Subcutaneous abdominal adipose tissue (tissue), 5 donors: ENCODE measurements around the gene SPATS2.

Experiments
- H3K27ac ChIP-seq: one replicate; pipeline ENCODE4 v1.7.0; 2013; ENCODE audit warnings: low read depth, mild to moderate bottlenecking, inconsistent platforms, low read length, moderate library complexity
- H3K27me3 ChIP-seq, 5 donors: one replicate each; pipeline ENCODE4 v1.7.0; 2013; ENCODE audit warnings: low read length in 5 of 5, inconsistent platforms in 1 of 5; ENCODE audit not compliant: control insufficient read depth in 5 of 5, insufficient read depth in 4 of 5
- H3K36me3 ChIP-seq, 5 donors: one replicate each; pipeline ENCODE4 v1.7.0; 2013; ENCODE audit warnings: low read length in 5 of 5; ENCODE audit not compliant: control insufficient read depth in 5 of 5, insufficient read depth in 5 of 5
- H3K4me1 ChIP-seq, 5 donors: one replicate each; pipeline ENCODE4 v1.7.0; 2013; ENCODE audit warnings: low read length in 5 of 5, mild to moderate bottlenecking in 3 of 5, moderate library complexity in 1 of 5; ENCODE audit not compliant: control insufficient read depth in 5 of 5, insufficient read depth in 5 of 5
- H3K4me3 ChIP-seq, 5 donors: one replicate each; pipeline ENCODE4 v1.7.0; 2013; ENCODE audit warnings: low read length in 5 of 5, low read depth in 1 of 5
- H3K9ac ChIP-seq, 5 donors: one replicate each; pipeline ENCODE4 v1.7.0; 2013; ENCODE audit warnings: low read length in 5 of 5, mild to moderate bottlenecking in 4 of 5, moderate library complexity in 3 of 5
- H3K9me3 ChIP-seq, 5 donors: one replicate each; pipeline ENCODE4 v1.7.0; 2013; ENCODE audit warnings: low read length in 5 of 5; ENCODE audit not compliant: control insufficient read depth in 5 of 5
- donor health status: healthy.
- donor health status: healthy.
- donor health status: healthy.
- donor health status: healthy.
- donor health status: healthy.

The SPATS2 gene

GRCh38 chr12:49342914-49343731 lies 24.1 kb upstream of the SPATS2 start:
- Histone ChIP-seq H3K4me3 (peak overlapping the region; percentile 40 to 64 (median 52)), H3K9me3 (no peaks in the 10 kb centered on the region), H3K36me3 (no peaks in the 10 kb centered on the region), H3K27me3 (peaks cover 36 to 68% (median 42%) of the 10 kb centered on the region in 5 donors), H3K27ac (no peak overlapping the region), H3K4me1 (peaks cover 2 to 50% (median 48%) of the 10 kb centered on the region in 5 donors), H3K9ac (peak overlapping the region in 2 of 5 donors; percentile 23 to 71)

- no peaks in the 10 kb centered on the region for H3K9me3 ChIP-seq
- no peaks in the 10 kb centered on the region for H3K36me3 ChIP-seq
- H3K4me3 ChIP-seq, result no peak overlapping the region
- H3K27me3 ChIP-seq, result peaks cover 40 to 74% (median 55%) of the 10 kb centered on the region in 5 donors
- H3K9ac ChIP-seq, result no peak overlapping the region
- H3K27ac ChIP-seq, result no peak overlapping the region
- H3K4me1 ChIP-seq, result peaks cover 2 to 51% (median 48%) of the 10 kb centered on the region in 5 donors
Observed at GRCh38 chr12:49344486-49345050, 22.7 kb upstream of the SPATS2 start.

- Histone ChIP-seq H3K27ac (no peak overlapping the region), H3K9ac (peak overlapping the region in 2 of 5 donors; percentile 1 to 48), H3K27me3 (peaks cover 40 to 73% (median 55%) of the 10 kb centered on the region in 5 donors), H3K9me3 (no peaks in the 10 kb centered on the region), H3K36me3 (no peaks in the 10 kb centered on the region), H3K4me1 (peaks cover 2 to 51% (median 48%) of the 10 kb centered on the region in 5 donors), H3K4me3 (peak overlapping the region in 4 of 5 donors; percentile 36 to 59 (median 46))
Observed at GRCh38 chr12:49345051-49345824, 22.0 kb upstream of the SPATS2 start.

GRCh38 chr12:49345825-49346658 lies 21.2 kb upstream of the SPATS2 start:
- Histone ChIP-seq H3K27ac (no peak overlapping the region), H3K27me3 (peaks cover 41 to 75% (median 56%) of the 10 kb centered on the region in 5 donors), H3K9me3 (no peaks in the 10 kb centered on the region), H3K4me1 (peaks cover 2 to 51% (median 48%) of the 10 kb centered on the region in 5 donors), H3K4me3 (peak overlapping the region in 4 of 5 donors; percentile 36 to 59 (median 46)), H3K9ac (peak overlapping the region in 2 of 5 donors; percentile 1 to 30), H3K36me3 (no peaks in the 10 kb centered on the region)

GRCh38 chr12:49346659-49347310 lies 20.5 kb upstream of the SPATS2 start, which contains the start of gene DNAJC22:
Gene DNAJC22 (plus strand): TSS chr12:49346888. CDS start chr12:49348873, 1,985 bp downstream.
- no peaks in the 10 kb centered on the region for H3K9me3 ChIP-seq
- H3K9ac ChIP-seq, result peak within 1 kb of the TSS in 4 of 5 donors; percentile 1 to 67 (median 30)
- H3K27ac ChIP-seq, result no peak within 1 kb of the TSS
- peaks cover 46 to 73% (median 59%) of the 10 kb centered on the region in 5 donors for H3K27me3 ChIP-seq
- peak within 1 kb of the TSS; percentile 33 to 62 (median 51) for H3K4me3 ChIP-seq
- no peaks in the 10 kb centered on the region for H3K36me3 ChIP-seq
- peaks cover 2 to 50% (median 46%) of the 10 kb centered on the region in 5 donors for H3K4me1 ChIP-seq

GRCh38 chr12:49347311-49348193 lies 19.7 kb upstream of the SPATS2 start:
- peaks cover 46 to 68% (median 56%) of the 10 kb centered on the region in 5 donors for H3K27me3 ChIP-seq
- H3K4me3 ChIP-seq, result peak overlapping the region; percentile 33 to 62 (median 51)
- H3K9ac ChIP-seq, result peak overlapping the region in 1 of 5 donors; percentile 67
- no peak overlapping the region for H3K27ac ChIP-seq
- peaks cover 2 to 43% (median 38%) of the 10 kb centered on the region in 5 donors for H3K4me1 ChIP-seq
- no peaks in the 10 kb centered on the region for H3K36me3 ChIP-seq
- H3K9me3 ChIP-seq, result no peaks in the 10 kb centered on the region

GRCh38 chr12:49348781-49349180 lies 18.5 kb upstream of the SPATS2 start:
- Histone ChIP-seq H3K36me3 (no peaks in the 10 kb centered on the region), H3K4me3 (no peak overlapping the region), H3K27me3 (peaks cover 38 to 65% (median 46%) of the 10 kb centered on the region in 5 donors), H3K27ac (no peak overlapping the region), H3K9ac (no peak overlapping the region), H3K9me3 (no peaks in the 10 kb centered on the region), H3K4me1 (peaks cover 0 to 33% (median 28%) of the 10 kb centered on the region in 5 donors)

GRCh38 chr12:49349266-49349665 lies 18.0 kb upstream of the SPATS2 start:
- H3K36me3 ChIP-seq, result no peaks in the 10 kb centered on the region
- peaks cover 0 to 33% (median 28%) of the 10 kb centered on the region in 5 donors for H3K4me1 ChIP-seq
- no peak overlapping the region for H3K27ac ChIP-seq
- no peak overlapping the region for H3K4me3 ChIP-seq
- H3K9ac ChIP-seq, result peak overlapping the region in 1 of 5 donors; percentile 11
- H3K27me3 ChIP-seq, result peaks cover 33 to 61% (median 42%) of the 10 kb centered on the region in 5 donors
- no peaks in the 10 kb centered on the region for H3K9me3 ChIP-seq
